ENCODE data around the gene PITPNB.
A peak's percentile ranks its signal among the peaks of the same experiment; 100 is the strongest.

PITPNB gene

DNA sequence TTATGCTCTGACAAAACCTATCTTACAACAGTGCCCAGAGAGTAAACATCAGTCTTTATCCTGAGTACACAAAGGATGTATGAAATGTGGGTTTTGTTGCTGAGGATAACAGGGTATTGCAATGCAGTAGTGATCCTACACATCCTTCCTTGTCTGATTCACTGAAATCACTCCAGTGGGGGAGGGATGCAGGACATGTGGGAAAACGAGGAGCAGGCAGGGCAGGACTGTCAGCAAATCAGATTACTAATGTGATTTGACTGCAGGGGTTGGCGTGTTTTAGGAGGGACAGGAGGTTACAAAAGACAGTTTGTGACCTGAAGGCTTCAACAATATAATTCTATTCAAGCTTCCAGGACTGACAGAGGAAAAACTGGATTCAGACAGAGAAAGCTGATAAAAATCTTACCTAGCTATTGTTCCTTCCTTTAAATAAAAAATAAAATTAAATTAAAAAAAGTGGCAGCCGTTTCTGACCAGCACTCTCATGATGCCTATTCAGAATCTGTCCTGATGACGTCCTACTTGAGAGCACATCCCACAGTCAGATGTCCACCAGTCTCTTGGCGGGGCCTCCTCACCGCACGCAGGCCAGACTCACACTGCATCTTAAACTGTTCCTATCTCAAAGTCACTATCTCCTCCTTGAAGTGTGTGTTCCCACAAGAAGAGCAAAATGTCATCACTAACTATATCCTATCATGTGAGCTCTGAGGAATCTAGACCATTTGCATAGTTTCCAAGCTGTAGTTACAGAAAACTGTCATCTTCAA lies 66.9 kb downstream of the PITPNB start:
- no peaks in the 10 kb centered on the region for H3K27me3 ChIP-seq (ENCODE audit: control insufficient read depth in 1 of 2, insufficient read depth in 2 of 2, low read length in 2 of 2)
- H3K4me3 ChIP-seq (ENCODE audit: low read depth in 1 of 2, low read length in 2 of 2): no peak overlapping the region
- H3K9me3 ChIP-seq (ENCODE audit: low read length): no peaks in the 10 kb centered on the region
- peaks cover 20% of the 10 kb centered on the region for H3K4me1 ChIP-seq (ENCODE audit: insufficient read depth, low read length)
- no peak overlapping the region for H3K27ac ChIP-seq (ENCODE audit: low read depth, low read length)
- no peak overlapping the region for H3K9ac ChIP-seq (ENCODE audit: low read length)
- H3K36me3 ChIP-seq (ENCODE audit: insufficient read depth, low read length): peaks cover 48% of the 10 kb centered on the region

DNA sequence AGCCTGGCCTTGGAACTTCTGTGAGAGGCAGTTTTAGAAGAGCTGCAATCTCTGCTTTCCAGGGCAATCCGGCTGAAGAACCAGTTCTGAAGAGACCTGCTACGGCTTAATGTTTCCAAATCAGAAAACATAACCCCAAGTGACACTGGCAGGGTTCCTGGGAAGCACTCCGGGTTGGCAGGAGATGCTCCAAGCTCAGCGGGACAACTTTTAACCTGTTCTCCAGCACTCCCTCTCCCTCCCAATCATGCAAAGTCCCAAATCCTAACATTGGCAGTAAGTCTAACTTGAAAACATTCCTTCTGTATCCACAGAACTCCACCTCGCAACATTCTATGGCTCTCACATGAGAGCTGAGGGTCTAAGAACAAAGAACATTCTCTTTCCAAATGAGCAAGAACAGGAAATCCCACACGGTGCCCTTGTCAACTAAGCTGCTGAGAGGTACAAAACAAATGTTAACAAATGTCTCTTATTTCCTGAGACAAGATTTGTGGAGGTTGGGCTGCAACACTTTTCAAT lies 69.0 kb downstream of the PITPNB start:
- peak overlapping the region; percentile 15 for H3K27ac ChIP-seq (ENCODE audit: low read depth, low read length)

DNA sequence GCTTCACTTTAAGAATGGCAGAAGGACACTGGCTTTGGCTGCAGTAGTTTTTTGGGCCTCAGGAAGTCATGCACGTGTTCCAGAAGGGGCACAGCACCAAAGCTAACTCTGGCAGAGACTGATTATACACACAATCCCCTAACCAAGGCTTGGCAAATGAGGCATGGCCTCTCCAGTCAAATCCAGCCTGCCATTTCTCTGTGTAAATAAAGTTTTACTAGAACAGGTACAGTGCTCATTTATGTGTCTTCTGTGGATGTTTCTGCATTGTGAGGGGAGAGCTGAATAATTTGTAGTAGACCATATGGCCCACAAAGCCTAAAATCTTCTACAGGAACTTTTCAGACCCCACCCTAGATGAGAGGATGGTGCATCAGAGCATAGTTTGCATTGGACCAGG lies 71.1 kb downstream of the PITPNB start:
- H3K4me3 ChIP-seq (ENCODE audit: low read depth in 1 of 2, low read length in 2 of 2): no peak overlapping the region
- H3K4me1 ChIP-seq (ENCODE audit: insufficient read depth, low read length): peaks cover 11% of the 10 kb centered on the region
- no peaks in the 10 kb centered on the region for H3K27me3 ChIP-seq (ENCODE audit: control insufficient read depth in 1 of 2, insufficient read depth in 2 of 2, low read length in 2 of 2)
- H3K9ac ChIP-seq (ENCODE audit: low read length): no peak overlapping the region
- peaks cover 19% of the 10 kb centered on the region for H3K36me3 ChIP-seq (ENCODE audit: insufficient read depth, low read length)
- no peak overlapping the region for H3K27ac ChIP-seq (ENCODE audit: low read depth, low read length)
- no peaks in the 10 kb centered on the region for H3K9me3 ChIP-seq (ENCODE audit: low read length)

More for the DNA sequence above, 69.0 kb downstream of the PITPNB start:
- H3K9me3 ChIP-seq (ENCODE audit: low read length): no peaks in the 10 kb centered on the region
- H3K27me3 ChIP-seq (ENCODE audit: control insufficient read depth in 1 of 2, insufficient read depth in 2 of 2, low read length in 2 of 2): no peaks in the 10 kb centered on the region
- H3K9ac ChIP-seq (ENCODE audit: low read length): no peak overlapping the region
- no peak overlapping the region for H3K4me3 ChIP-seq (ENCODE audit: low read depth in 1 of 2, low read length in 2 of 2)
- peaks cover 29% of the 10 kb centered on the region for H3K36me3 ChIP-seq (ENCODE audit: insufficient read depth, low read length)
- H3K4me1 ChIP-seq (ENCODE audit: insufficient read depth, low read length): peaks cover 11% of the 10 kb centered on the region

DNA sequence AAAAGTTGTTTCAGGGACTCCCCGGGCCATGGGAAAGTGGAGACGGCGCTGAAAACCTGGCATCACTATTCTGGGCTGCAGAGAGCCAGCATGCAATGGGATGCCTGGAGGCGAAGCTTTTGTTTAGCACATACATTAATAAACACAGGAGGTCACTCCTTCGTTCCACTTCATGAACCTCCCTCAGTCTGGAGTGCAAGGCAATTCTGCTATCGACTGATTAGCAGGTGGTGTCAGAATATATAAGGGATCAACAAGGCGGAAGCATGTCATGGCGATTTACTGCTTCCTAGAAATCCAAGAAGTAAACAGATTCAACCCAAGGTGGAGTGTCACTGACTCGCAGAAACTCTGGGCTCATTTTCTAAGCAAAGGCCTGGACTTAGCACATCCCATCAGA lies 72.1 kb downstream of the PITPNB start:
- no peaks in the 10 kb centered on the region for H3K27me3 ChIP-seq (ENCODE audit: control insufficient read depth in 1 of 2, insufficient read depth in 2 of 2, low read length in 2 of 2)
- no peak overlapping the region for H3K9ac ChIP-seq (ENCODE audit: low read length)
- H3K4me1 ChIP-seq (ENCODE audit: insufficient read depth, low read length): peaks cover 18% of the 10 kb centered on the region
- H3K9me3 ChIP-seq (ENCODE audit: low read length): no peaks in the 10 kb centered on the region
- H3K27ac ChIP-seq (ENCODE audit: low read depth, low read length): no peak overlapping the region
- H3K4me3 ChIP-seq (ENCODE audit: low read depth in 1 of 2, low read length in 2 of 2): no peak overlapping the region
- peaks cover 14% of the 10 kb centered on the region for H3K36me3 ChIP-seq (ENCODE audit: insufficient read depth, low read length)

DNA sequence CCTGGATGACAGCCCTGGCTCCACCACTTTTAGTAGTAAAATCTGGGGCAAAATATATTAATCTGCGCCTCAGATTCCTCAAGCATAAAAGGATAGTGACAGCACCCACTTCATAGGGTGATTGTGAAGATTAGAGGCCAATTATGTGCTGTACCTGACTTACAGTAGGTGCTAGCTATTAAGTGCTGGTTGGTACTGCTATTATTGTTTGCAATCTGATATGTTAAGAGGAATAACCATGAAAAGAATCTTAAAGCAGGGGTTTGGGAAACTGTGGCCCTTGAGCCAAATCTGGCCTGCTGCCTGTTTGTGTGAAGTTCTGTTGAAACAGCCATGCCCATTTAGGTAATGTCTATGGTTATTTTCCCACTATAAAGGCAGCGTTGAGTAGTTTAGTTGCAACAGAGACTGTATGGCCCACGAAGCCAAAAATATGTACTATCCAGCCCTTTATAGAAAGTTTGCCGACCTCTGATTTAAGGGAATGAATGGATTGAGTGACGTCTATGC lies 72.8 kb downstream of the PITPNB start:
- Histone ChIP-seq H3K4me1 (ENCODE audit: insufficient read depth, low read length) (peaks cover 18% of the 10 kb centered on the region), H3K36me3 (ENCODE audit: insufficient read depth, low read length) (peaks cover 14% of the 10 kb centered on the region), H3K9me3 (ENCODE audit: low read length) (no peaks in the 10 kb centered on the region)

DNA sequence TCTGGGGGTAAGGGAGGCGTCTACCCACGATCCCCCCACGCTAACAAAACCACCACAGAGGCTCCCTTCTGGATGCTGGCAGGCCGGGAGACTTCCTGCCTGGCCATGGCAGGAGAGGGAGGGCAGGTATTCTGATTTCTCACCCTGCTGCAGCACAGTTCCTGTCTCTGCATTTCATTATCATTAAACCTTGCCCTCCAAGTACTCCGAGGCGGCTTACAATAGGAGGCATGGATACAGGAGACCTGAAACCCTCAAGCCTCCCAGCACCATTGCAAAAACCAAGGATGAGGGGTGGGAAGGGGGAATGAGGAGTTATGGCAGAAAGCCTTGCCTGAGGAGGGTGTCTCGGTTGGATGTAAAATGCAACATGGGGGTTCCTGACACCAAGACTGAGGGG lies 73.4 kb downstream of the PITPNB start:
- H3K9ac ChIP-seq (ENCODE audit: low read length): no peak overlapping the region
- no peaks in the 10 kb centered on the region for H3K9me3 ChIP-seq (ENCODE audit: low read length)
- no peaks in the 10 kb centered on the region for H3K27me3 ChIP-seq (ENCODE audit: control insufficient read depth in 1 of 2, insufficient read depth in 2 of 2, low read length in 2 of 2)
- H3K4me3 ChIP-seq (ENCODE audit: low read depth in 1 of 2, low read length in 2 of 2): no peak overlapping the region
- peaks cover 9% of the 10 kb centered on the region for H3K36me3 ChIP-seq (ENCODE audit: insufficient read depth, low read length)
- H3K4me1 ChIP-seq (ENCODE audit: insufficient read depth, low read length): peaks cover 18% of the 10 kb centered on the region
- no peak overlapping the region for H3K27ac ChIP-seq (ENCODE audit: low read depth, low read length)

More for the DNA sequence above, 72.8 kb downstream of the PITPNB start:
- H3K4me3 ChIP-seq (ENCODE audit: low read depth in 1 of 2, low read length in 2 of 2): no peak overlapping the region
- H3K27me3 ChIP-seq (ENCODE audit: control insufficient read depth in 1 of 2, insufficient read depth in 2 of 2, low read length in 2 of 2): no peaks in the 10 kb centered on the region
- no peak overlapping the region for H3K27ac ChIP-seq (ENCODE audit: low read depth, low read length)
- no peak overlapping the region for H3K9ac ChIP-seq (ENCODE audit: low read length)

DNA sequence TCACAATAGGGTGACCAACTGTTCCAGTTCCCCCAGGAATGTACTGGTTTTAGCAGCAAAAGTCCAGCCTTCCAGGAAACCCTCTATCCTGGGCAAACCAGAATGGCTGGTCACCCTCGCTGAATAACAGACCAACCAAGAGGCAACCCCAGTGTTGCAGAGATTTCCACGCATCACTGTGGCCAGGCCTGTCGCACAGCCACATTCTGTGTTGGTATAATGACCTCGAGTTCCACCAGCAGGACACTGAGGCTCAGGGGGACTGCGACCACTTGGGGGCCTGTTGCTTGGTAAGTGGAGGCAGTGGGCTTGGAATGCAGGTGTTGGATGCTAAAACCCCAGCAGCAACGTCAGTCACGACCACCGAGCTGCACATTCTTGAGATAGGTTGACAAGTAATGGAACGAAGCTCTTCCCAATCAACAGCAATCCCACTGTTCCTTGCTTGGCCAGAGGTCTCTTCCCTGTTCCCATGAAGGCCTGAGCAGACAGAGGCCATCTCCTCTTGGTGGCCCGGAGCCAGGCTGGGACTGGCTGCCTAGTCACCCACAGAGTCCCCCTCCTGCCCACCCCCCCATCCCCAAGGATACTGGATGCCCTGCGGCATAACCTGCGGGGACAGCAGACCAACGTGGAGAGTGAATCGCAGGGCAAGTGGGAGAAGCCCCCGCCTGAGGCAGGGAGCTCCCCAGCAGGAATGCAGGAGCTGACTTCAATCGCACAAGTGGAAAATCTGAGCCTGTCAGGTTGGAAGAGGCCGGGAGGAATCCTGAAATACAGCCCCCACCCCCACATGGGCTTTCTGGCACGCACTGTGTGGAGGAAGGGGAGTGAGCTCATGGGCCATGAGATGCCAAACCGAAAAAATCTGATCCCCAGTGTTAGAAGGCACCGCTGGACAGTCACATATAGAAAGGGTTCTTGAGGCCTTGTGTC lies 74.1 kb downstream of the PITPNB start:
- Histone ChIP-seq H3K9me3 (ENCODE audit: low read length) (no peaks in the 10 kb centered on the region), H3K4me1 (ENCODE audit: insufficient read depth, low read length) (peaks cover 13% of the 10 kb centered on the region), H3K36me3 (ENCODE audit: insufficient read depth, low read length) (peaks cover 6% of the 10 kb centered on the region), H3K4me3 (ENCODE audit: low read depth in 1 of 2, low read length in 2 of 2) (no peak overlapping the region), H3K27ac (ENCODE audit: low read depth, low read length) (no peak overlapping the region), H3K9ac (ENCODE audit: low read length) (no peak overlapping the region), H3K27me3 (ENCODE audit: control insufficient read depth in 1 of 2, insufficient read depth in 2 of 2, low read length in 2 of 2) (no peaks in the 10 kb centered on the region)

DNA sequence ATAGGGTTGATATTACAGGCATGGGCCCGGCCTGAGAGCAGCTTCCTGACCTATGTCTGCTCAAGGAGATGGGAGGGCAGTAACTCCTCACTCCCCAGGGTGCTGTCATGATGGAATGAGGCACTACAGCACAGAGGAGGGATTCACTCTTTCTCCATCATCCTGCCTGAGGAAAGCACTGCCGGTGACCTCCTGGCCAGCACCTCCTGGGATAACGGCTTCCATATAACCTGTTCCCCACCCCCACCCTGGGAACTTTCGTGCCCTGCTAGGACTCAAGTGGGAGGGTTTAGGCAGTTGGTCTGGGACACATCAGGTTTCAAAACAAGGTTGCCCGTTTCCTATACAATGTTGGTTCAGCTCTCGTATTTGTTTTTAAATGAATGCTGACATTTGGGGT lies 74.8 kb downstream of the PITPNB start:
- Histone ChIP-seq H3K36me3 (ENCODE audit: insufficient read depth, low read length) (peaks cover 6% of the 10 kb centered on the region), H3K9me3 (ENCODE audit: low read length) (no peaks in the 10 kb centered on the region), H3K27me3 (ENCODE audit: control insufficient read depth in 1 of 2, insufficient read depth in 2 of 2, low read length in 2 of 2) (no peaks in the 10 kb centered on the region), H3K4me1 (ENCODE audit: insufficient read depth, low read length) (peaks cover 7% of the 10 kb centered on the region), H3K9ac (ENCODE audit: low read length) (no peak overlapping the region), H3K4me3 (ENCODE audit: low read depth in 1 of 2, low read length in 2 of 2) (no peak overlapping the region), H3K27ac (ENCODE audit: low read depth, low read length) (no peak overlapping the region)

DNA sequence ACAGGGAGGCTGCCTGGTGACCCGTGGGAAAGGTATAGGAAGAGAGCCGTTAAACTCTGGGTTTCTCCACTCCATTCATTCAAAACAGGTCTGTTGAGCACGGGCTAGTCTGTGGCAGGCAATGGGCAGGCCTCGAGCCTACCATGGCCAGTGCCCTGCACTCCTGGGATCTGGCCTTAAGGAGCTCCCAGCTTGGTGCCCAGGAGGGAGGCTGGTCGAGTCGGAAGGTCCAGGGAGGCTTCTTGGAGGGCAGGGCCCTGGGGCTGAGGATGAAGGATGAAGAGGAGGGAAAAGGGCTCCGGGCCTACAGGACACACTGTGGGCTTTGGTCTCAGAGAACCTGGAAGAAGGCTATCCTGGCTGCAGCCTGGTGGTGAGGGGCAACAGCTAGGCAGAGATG lies 75.6 kb downstream of the PITPNB start:
- H3K36me3 ChIP-seq (ENCODE audit: insufficient read depth, low read length): peaks cover under 1% of the 10 kb centered on the region
- H3K27me3 ChIP-seq (ENCODE audit: control insufficient read depth in 1 of 2, insufficient read depth in 2 of 2, low read length in 2 of 2): no peaks in the 10 kb centered on the region
- peaks cover 7% of the 10 kb centered on the region for H3K4me1 ChIP-seq (ENCODE audit: insufficient read depth, low read length)
- H3K9ac ChIP-seq (ENCODE audit: low read length): no peak overlapping the region
- no peak overlapping the region for H3K4me3 ChIP-seq (ENCODE audit: low read depth in 1 of 2, low read length in 2 of 2)
- H3K9me3 ChIP-seq (ENCODE audit: low read length): no peaks in the 10 kb centered on the region
- no peak overlapping the region for H3K27ac ChIP-seq (ENCODE audit: low read depth, low read length)

DNA sequence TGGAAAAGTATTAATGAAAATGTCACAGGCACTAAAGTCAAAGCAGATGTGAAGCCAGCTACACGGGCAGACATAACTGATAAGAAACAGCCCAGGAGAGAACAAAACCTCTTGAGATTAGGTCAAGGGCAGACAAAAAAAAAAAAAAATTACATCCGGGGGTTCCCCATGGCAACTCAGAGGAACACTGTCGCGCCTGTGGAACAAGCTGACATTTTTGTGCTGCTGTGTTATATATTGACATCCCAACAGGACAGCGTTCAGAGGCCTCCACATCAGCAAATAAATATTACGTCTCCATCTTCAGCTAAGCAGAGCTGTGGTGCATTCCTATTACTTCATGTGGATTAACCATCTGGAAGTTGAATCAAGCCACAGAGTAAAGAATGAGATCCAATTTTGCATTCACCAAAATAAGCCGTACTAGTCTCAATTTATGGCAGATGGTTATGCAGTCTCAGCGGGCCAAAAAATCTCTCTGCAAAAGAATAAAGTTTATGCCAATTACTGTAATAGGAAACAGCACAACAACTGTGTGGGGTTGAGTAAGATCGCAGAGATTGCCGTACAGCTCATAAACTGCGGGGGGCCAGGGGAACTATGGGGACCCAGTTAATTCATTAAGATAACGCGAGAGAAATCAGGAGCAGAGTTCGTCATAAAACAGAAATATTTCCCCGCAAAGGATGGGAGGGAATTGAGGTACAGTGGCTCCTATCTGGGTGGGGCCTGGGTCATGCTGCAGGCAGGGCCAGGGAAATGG lies 76.2 kb downstream of the PITPNB start:
- Histone ChIP-seq H3K4me3 (ENCODE audit: low read depth in 1 of 2, low read length in 2 of 2) (no peak overlapping the region), H3K27ac (ENCODE audit: low read depth, low read length) (no peak overlapping the region), H3K4me1 (ENCODE audit: insufficient read depth, low read length) (peaks cover 7% of the 10 kb centered on the region), H3K9me3 (ENCODE audit: low read length) (no peaks in the 10 kb centered on the region), H3K9ac (ENCODE audit: low read length) (no peak overlapping the region), H3K36me3 (ENCODE audit: insufficient read depth, low read length) (no peaks in the 10 kb centered on the region), H3K27me3 (ENCODE audit: control insufficient read depth in 1 of 2, insufficient read depth in 2 of 2, low read length in 2 of 2) (no peaks in the 10 kb centered on the region)

DNA sequence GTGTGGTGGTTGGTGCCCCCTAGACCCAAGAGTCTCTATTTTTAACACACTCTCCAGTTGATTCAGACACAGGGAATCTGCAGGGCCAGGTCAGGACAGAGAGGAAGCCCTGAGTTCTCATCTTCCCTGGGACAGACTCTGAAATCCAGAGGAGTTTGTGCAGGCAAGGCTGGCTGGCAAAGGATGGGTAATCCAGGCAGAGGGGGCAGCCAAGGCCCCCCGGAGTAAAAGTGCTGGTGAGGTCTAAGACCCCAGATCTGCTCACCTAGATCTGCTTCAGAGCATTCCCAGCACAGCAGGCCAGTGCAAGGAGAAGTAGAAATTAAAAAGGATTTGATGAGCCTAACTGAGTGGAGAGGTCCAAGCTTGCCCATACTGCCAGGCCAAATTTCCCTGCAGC lies 76.9 kb downstream of the PITPNB start:
- Histone ChIP-seq H3K9me3 (ENCODE audit: low read length) (no peaks in the 10 kb centered on the region), H3K36me3 (ENCODE audit: insufficient read depth, low read length) (no peaks in the 10 kb centered on the region), H3K27ac (ENCODE audit: low read depth, low read length) (no peak overlapping the region), H3K27me3 (ENCODE audit: control insufficient read depth in 1 of 2, insufficient read depth in 2 of 2, low read length in 2 of 2) (no peaks in the 10 kb centered on the region), H3K4me1 (ENCODE audit: insufficient read depth, low read length) (peaks cover 7% of the 10 kb centered on the region), H3K9ac (ENCODE audit: low read length) (no peak overlapping the region), H3K4me3 (ENCODE audit: low read depth in 1 of 2, low read length in 2 of 2) (no peak overlapping the region)

Measured in muscle layer of colon (tissue), 2 donors.